ENCODE measurements around the gene LPIN2. TPM values are rescaled to one million over a fixed set of nuclear protein-coding genes. Genes with fewer than 3 reads are reported as not detected.

Gene LPIN2
- total and polyA plus RNA-seq, 10 donors = 4.0 to 79.7 (median 51.3) TPM

DNA sequence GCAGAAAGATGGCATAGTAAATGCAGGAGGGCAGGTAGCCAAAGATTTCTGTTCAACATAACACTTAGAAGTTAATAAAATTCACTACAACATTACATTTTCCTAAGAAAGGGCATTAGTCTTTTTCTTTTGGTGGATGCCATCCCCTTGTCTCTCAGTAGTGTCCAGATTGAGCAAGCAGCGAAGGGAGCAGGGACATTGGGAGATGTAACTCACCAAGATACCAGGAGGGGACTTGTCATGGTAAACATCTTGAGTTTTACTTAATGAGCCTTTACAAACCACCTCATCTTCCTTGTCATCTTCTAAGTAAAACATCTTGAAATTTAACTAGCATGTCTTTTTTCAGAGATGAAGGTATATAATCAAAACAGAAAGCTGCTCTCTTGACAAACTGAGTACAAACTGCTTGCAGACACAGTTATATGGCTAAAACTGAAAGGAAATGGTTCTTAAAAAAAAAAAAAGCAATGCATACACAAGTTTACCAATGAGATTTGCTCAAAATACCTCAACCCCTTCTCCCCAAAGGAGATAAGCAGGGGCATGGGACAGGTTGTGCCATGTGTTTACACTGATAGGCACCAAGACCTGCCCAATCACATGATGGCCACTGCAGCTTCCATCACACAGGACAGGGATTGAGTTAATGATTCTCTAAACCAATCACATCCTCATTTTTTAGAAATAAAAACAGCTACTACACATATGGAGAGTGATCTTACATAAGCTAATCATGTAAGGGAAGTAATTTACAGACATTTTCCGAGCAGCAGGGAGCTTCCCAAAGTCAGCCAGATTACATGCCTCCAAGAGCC lies 30.3 kb downstream of the LPIN2 start:
- no peaks in the 10 kb centered on the region for H3K36me3 ChIP-seq
- DNase-seq = no peak
- no peaks in the 10 kb centered on the region for H3K9me3 ChIP-seq
- H3K4me3 ChIP-seq = peak overlapping the region in 6 of 8 donors; percentile 7 to 53 (median 20)
- WGBS, 5 donors = 44 to 60% (median 52%) methylated on average over 2 of the region's 2 CpGs
- peaks cover 35 to 99% (median 83%) of the 10 kb centered on the region in 6 donors for H3K4me1 ChIP-seq
- H3K27ac ChIP-seq = peak overlapping the region; percentile 66 to 94 (median 88)
- H3K27me3 ChIP-seq (replicated peaks in 1 of 7) = no peaks in the 10 kb centered on the region
- intact Hi-C loops (cut with DNase I; ENCODE audit: low total_unique reads) = no loop called here
- TF ChIP-seq CTCF (IDR thresholded peaks at IDR 0.05 in 8 of 11, conservative IDR thresholded peaks at IDR 0.05 in 3 of 11) = no peak
- peak in 1 of 3 donors; percentile 29 for TF ChIP-seq POLR2A (IDR thresholded peaks at IDR 0.05)
- peak in 1 of 3 donors; percentile 29 for TF ChIP-seq POLR2AphosphoS5 (IDR thresholded peaks at IDR 0.05)

DNA sequence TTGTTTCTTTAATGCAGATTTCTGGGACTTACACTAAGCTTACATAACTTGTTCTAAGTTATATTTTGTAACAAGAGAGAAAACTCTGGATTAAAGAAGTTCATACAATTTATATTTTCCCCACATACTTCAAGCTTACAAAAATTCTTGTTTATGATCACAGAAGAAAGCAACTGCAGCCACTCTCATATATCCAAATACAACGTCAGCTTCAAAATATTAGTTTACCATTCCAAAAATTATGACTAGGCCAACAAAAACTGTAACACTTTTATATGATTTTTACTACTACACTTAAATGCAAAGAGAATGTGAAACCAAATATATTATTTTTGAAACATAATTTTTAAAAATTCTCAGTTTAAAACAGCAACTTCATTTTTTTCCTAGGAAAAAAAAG lies 30.9 kb downstream of the LPIN2 start:
- 58 to 80% (median 72%) methylated on average over 1 of the region's 1 CpG for WGBS, 5 donors
- no peak for TF ChIP-seq POLR2AphosphoS5 (IDR thresholded peaks at IDR 0.05)
- no peak for TF ChIP-seq POLR2A (IDR thresholded peaks at IDR 0.05)
- TF ChIP-seq CTCF (IDR thresholded peaks at IDR 0.05 in 8 of 11, conservative IDR thresholded peaks at IDR 0.05 in 3 of 11) = no peak
- no peak for DNase-seq
- Histone ChIP-seq H3K36me3 (no peaks in the 10 kb centered on the region), H3K27me3 (replicated peaks in 1 of 7) (no peaks in the 10 kb centered on the region), H3K4me1 (peaks cover 35 to 100% (median 88%) of the 10 kb centered on the region in 6 donors), H3K27ac (peak overlapping the region; percentile 66 to 94 (median 88)), H3K9me3 (no peaks in the 10 kb centered on the region), H3K4me3 (peak overlapping the region in 6 of 8 donors; percentile 7 to 53 (median 20))
- intact Hi-C loops (cut with DNase I; ENCODE audit: low total_unique reads) = no loop called here

DNA sequence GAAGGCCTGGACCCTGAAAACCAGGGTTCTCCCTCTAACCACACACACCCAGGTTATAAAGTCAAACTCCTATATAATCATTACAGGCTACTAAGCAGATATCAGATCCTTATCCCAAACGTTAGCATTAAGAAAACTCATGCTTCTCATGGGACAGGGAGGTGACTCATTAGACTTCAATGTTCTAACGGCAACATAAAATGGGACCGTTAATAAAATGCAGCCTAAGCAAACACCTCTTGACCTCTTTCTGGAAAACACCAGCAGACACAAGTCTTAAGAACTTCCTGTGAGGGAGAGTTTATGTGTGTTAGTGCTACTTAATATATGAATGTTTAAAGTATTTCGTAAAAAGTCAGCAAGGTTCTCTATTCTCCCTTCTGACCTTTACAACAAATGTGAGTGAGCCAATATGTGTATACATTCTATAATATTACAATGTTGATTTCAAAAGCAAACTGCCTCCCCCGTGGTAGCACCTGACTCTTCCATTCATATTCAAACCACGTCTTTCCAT lies 31.7 kb downstream of the LPIN2 start:
- TF ChIP-seq POLR2AphosphoS5 (IDR thresholded peaks at IDR 0.05) (no peak), POLR2A (IDR thresholded peaks at IDR 0.05) (no peak), CTCF (IDR thresholded peaks at IDR 0.05 in 8 of 11, conservative IDR thresholded peaks at IDR 0.05 in 3 of 11) (no peak)
- peaks cover 36 to 100% (median 96%) of the 10 kb centered on the region in 6 donors for H3K4me1 ChIP-seq
- no peak for DNase-seq
- 6 to 10% (median 7%) methylated on average over 6 of the region's 6 CpGs for WGBS, 5 donors
- peak overlapping the region; percentile 66 to 94 (median 88) for H3K27ac ChIP-seq
- peak overlapping the region in 5 of 8 donors; percentile 12 to 53 (median 20) for H3K4me3 ChIP-seq
- H3K27me3 ChIP-seq (replicated peaks in 1 of 7) = no peaks in the 10 kb centered on the region
- H3K36me3 ChIP-seq = no peaks in the 10 kb centered on the region
- no peaks in the 10 kb centered on the region for H3K9me3 ChIP-seq
- intact Hi-C loops (cut with DNase I; ENCODE audit: low total_unique reads) = no loop called here

All from spleen (tissue), 11 donors.